Smooth muscle cell (in vitro differentiated cells): Measurements from ENCODE around the gene TLR1. TPM values are rescaled to one million over a fixed set of nuclear protein-coding genes. Genes with fewer than 3 reads are reported as not detected.

ENCODE experiments used
- DNase-seq: peaks from one replicate; lab custom pipeline; 2025; ENCODE audit not compliant: unreplicated experiment; lab: John Stamatoyannopoulos, UW
- H2AFZ ChIP-seq: fragments of 200-600 bp; sonication (generic); 2 replicates; pipeline ENCODE4 v1.6.0; 2016; ENCODE audit warnings: antibody characterized with exemption, low read depth, mild to moderate bottlenecking
- H3F3A ChIP-seq: fragments of 200-600 bp; sonication (generic); 2 replicates; pipeline ENCODE4 v1.6.0; 2017; ENCODE audit warnings: antibody characterized with exemption, low read depth
- H3K27ac ChIP-seq: fragments of 200-600 bp; sonication (generic); 2 replicates; pipeline ENCODE4 v1.5.1; 2016; ENCODE audit warnings: low read depth, mild to moderate bottlenecking
- H3K27me3 ChIP-seq: fragments of 200-600 bp; sonication (generic); 2 replicates; pipeline ENCODE4 v1.6.1; 2016; ENCODE audit warnings: low read depth, mild to moderate bottlenecking
- H3K36me3 ChIP-seq: fragments of 200-600 bp; sonication (generic); 2 replicates; pipeline ENCODE4 v1.5.1; 2016; ENCODE audit warnings: low read depth
- H3K4me1 ChIP-seq: fragments of 200-600 bp; sonication (generic); 2 replicates; pipeline ENCODE4 v1.5.1; 2016; ENCODE audit warnings: low read depth
- H3K4me2 ChIP-seq: fragments of 200-600 bp; sonication (generic); 2 replicates; pipeline ENCODE4 v1.6.0; 2016; ENCODE audit warnings: mild to moderate bottlenecking
- H3K4me3 ChIP-seq: fragments of 200-600 bp; sonication (generic); 2 replicates; pipeline ENCODE4 v1.5.1; 2016; ENCODE audit warnings: mild to moderate bottlenecking
- H3K79me2 ChIP-seq: fragments of 200-600 bp; sonication (generic); 2 replicates; pipeline ENCODE4 v1.6.0; 2016; ENCODE audit warnings: low read depth, mild to moderate bottlenecking
- H3K9ac ChIP-seq: fragments of 200-600 bp; sonication (generic); 2 replicates; pipeline ENCODE4 v1.6.0; 2016; ENCODE audit warnings: low read depth
- H3K9me3 ChIP-seq: fragments of 200-600 bp; sonication (generic); replicated peaks from 2 replicates; pipeline ENCODE4 v1.5.1; 2016; ENCODE audit warnings: low read depth
- H4K20me1 ChIP-seq: fragments of 200-600 bp; sonication (generic); 2 replicates; pipeline ENCODE4 v1.6.0; 2016; ENCODE audit warnings: low read depth
- WGBS: methylation state at CpG from one replicate; pipeline ENCODE4 v1.1.7; 2016; ENCODE audit warnings: low lambda C conversion rate; 5-methylcytosine and 5-hydroxymethylcytosine counted together
- polyA plus RNA-seq: library from polyadenylated mRNA; unstranded; fragments of >200 nt; fragmentation: Nextera tagmentation; extraction: Ambion mirVana; gene quantifications from 2 replicates; pipeline ENCODE4 v1.2.1, GENCODE V29; 2016
- total RNA-seq: library from RNA; depleted of rRNA; stranded (reverse); fragments of >200 nt; gene quantifications from 2 replicates; pipeline ENCODE4 v1.2.3, GENCODE V29; 2014
- TF ChIP-seq, protein P1 (sequence below): fragments of 200-600 bp; sonication (generic); IDR thresholded peaks from 2 replicates; pipeline ENCODE4 v1.5.1; 2017; ENCODE audit warnings: borderline replicate concordance, mild to moderate bottlenecking, antibody characterized with exemption; ENCODE audit not compliant: insufficient read depth, poor library complexity, severe bottlenecking

TLR1 gene
- total and polyA plus RNA-seq, 2 experiments from 2014 or later = 0.54 to 2.0 TPM

GRCh38 chr4:38818441-38818976 lies 13.9 kb upstream of the TLR1 start:
- H3K9ac ChIP-seq = peak overlapping the region; percentile 5
- H3K79me2 ChIP-seq = no peaks in the 10 kb centered on the region
- H3K9me3 ChIP-seq = no peaks in the 10 kb centered on the region
- no peaks in the 10 kb centered on the region for H3F3A ChIP-seq
- no peak for DNase-seq
- no peak overlapping the region for H3K4me3 ChIP-seq
- TF ChIP-seq, protein P1, sequence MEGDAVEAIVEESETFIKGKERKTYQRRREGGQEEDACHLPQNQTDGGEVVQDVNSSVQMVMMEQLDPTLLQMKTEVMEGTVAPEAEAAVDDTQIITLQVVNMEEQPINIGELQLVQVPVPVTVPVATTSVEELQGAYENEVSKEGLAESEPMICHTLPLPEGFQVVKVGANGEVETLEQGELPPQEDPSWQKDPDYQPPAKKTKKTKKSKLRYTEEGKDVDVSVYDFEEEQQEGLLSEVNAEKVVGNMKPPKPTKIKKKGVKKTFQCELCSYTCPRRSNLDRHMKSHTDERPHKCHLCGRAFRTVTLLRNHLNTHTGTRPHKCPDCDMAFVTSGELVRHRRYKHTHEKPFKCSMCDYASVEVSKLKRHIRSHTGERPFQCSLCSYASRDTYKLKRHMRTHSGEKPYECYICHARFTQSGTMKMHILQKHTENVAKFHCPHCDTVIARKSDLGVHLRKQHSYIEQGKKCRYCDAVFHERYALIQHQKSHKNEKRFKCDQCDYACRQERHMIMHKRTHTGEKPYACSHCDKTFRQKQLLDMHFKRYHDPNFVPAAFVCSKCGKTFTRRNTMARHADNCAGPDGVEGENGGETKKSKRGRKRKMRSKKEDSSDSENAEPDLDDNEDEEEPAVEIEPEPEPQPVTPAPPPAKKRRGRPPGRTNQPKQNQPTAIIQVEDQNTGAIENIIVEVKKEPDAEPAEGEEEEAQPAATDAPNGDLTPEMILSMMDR = no peak
- no peaks in the 10 kb centered on the region for H3K4me1 ChIP-seq
- H2AFZ ChIP-seq = no peak overlapping the region
- H3K27me3 ChIP-seq = no peaks in the 10 kb centered on the region
- no peaks in the 10 kb centered on the region for H3K36me3 ChIP-seq
- WGBS = 76% methylated on average over 5 of the region's 5 CpGs
- no peaks in the 10 kb centered on the region for H4K20me1 ChIP-seq
- peak overlapping the region; percentile 83 for H3K27ac ChIP-seq
- peak overlapping the region; percentile 42 for H3K4me2 ChIP-seq

DNA sequence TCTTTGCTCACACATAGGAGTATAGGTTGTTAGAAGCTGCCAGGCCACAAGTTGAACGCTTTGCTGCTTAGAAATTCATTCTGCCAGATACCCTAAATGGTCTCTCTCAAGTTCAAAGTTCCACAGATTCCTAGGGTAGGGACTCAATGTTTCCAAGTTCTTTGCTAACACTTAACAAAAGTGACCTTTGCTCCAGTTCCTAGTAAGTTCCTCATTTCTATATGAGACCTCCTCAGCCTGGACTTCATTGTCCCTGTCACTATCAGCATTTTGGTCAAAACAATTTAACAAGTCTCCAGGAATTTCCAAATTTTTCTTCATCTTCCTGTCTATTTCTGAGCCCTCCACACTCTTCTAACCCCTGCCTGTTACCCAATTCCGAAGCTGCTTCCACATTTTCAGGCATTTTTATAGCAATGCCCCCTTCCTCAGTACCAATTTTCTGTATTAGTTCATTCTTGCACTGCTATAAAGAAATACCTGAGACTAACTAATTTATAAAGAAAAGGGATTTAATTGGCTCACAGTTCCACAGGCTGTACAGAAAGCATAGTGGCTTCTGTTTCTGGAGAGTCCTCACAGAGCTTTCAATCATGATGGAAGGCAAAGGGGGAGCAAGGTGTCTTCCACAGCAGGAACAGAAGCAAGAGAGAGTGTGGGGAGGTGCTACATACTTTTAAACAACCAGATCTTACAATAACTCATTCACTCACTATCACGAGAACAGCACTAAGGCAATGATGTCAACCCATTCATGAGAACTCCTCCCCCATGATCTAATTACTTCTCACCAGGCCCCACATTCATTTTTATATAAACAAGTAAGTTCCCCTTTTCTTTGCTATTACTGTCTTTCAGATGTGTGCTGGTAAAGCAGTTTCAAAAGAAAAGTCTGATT lies 11.5 kb upstream of the TLR1 start:
- H3K4me1 ChIP-seq = no peaks in the 10 kb centered on the region
- WGBS = 73% methylated on average over 3 of the region's 3 CpGs
- no peaks in the 10 kb centered on the region for H3K27me3 ChIP-seq
- no peaks in the 10 kb centered on the region for H3F3A ChIP-seq
- no peaks in the 10 kb centered on the region for H3K9me3 ChIP-seq
- H3K4me2 ChIP-seq = no peak overlapping the region
- DNase-seq = no peak
- H4K20me1 ChIP-seq = no peaks in the 10 kb centered on the region
- no peak overlapping the region for H3K4me3 ChIP-seq
- no peak overlapping the region for H3K27ac ChIP-seq
- TF ChIP-seq, protein P1 = no peak
- no peak overlapping the region for H2AFZ ChIP-seq
- H3K36me3 ChIP-seq = no peaks in the 10 kb centered on the region
- H3K79me2 ChIP-seq = no peaks in the 10 kb centered on the region
- no peak overlapping the region for H3K9ac ChIP-seq

- 90% methylated on average over 3 of the region's 3 CpGs for WGBS
These were observed 9.8 kb upstream of the TLR1 start for GRCh38 chr4:38814386-38814785.

More at GRCh38 chr4:38814386-38814785, 9.8 kb upstream of the TLR1 start:
- no peak overlapping the region for H3K9ac ChIP-seq
- H3K9me3 ChIP-seq = no peaks in the 10 kb centered on the region
- H3K79me2 ChIP-seq = no peaks in the 10 kb centered on the region
- no peaks in the 10 kb centered on the region for H3K27me3 ChIP-seq
- no peak for DNase-seq
- no peaks in the 10 kb centered on the region for H4K20me1 ChIP-seq
- no peak overlapping the region for H2AFZ ChIP-seq
- H3K36me3 ChIP-seq = no peaks in the 10 kb centered on the region
- no peaks in the 10 kb centered on the region for H3F3A ChIP-seq
- TF ChIP-seq, protein P1 = no peak
- H3K27ac ChIP-seq = no peak overlapping the region
- H3K4me1 ChIP-seq = no peaks in the 10 kb centered on the region
- no peak overlapping the region for H3K4me2 ChIP-seq
- no peak overlapping the region for H3K4me3 ChIP-seq
